Suppressor macrophage treated with lipopolysaccharide for 1 hour (primary cell): Measurements from ENCODE around the gene PCSK9.
A peak's percentile ranks its signal among the peaks of the same experiment; 100 is the strongest.
"Not testable (repeated sequence)": the region's sequence is repeated elsewhere in the genome, so short reads cannot be mapped to it uniquely, and the experiment has no call there.

Experiments
- DNase-seq, 3 donors: peaks; one replicate each; pipeline ENCODE4 v3.0.0-alpha.2; 2020 to 2022

Gene PCSK9

GRCh38 chr1:55010194-55010886, 29.0 kb upstream of the PCSK9 start:
- DNase-seq = no peak

DNA sequence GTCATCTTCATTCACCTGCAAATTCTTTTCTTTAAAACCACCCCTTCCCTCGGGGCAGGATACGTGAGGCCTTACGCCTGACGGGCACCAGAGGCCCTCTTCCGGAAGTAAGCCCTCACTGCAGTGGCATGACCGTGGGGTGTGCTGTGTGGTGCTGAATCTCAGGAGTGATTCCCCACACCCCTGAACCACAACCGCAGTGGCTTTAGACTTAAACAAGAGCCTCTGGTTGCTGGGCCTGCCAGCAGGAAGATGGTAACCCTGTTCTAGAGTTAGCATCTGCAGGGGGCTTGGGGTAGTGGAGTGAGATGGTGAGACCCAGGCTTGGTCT, 28.5 kb upstream of the PCSK9 start:
- no peak for DNase-seq

GRCh38 chr1:55012661-55013060, 26.7 kb upstream of the PCSK9 start:
- DNase-seq = no peak

- DNase-seq = no peak
Measured at GRCh38 chr1:55015123-55015522, 24.2 kb upstream of the PCSK9 start.

GRCh38 chr1:55015731-55016620, 23.4 kb upstream of the PCSK9 start:
- DNase-seq = no peak

DNA sequence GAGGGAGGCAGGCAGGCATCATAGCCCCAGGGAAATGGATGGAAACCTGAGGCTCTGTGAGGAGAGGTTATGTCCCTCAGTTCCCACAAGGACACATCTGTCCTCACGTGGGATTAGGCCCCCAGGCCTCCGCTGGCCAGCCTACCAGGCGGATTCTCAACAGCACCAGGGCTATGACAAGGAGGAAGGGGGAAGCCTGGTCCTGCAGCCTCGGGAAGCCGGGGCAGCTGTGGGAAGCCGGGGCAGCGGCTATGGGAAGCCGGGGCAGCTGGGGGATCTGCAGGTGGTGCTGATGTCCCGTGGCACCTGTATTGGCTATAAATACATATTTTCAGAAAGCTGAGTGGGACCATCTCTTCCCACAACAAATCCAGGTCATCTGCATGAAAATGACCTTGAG, 21.0 kb upstream of the PCSK9 start:
- DNase-seq = no peak

- peak; percentile 77 to 90 (median 84) for DNase-seq
Measured at GRCh38 chr1:55021942-55022546, 17.3 kb upstream of the PCSK9 start.

DNA sequence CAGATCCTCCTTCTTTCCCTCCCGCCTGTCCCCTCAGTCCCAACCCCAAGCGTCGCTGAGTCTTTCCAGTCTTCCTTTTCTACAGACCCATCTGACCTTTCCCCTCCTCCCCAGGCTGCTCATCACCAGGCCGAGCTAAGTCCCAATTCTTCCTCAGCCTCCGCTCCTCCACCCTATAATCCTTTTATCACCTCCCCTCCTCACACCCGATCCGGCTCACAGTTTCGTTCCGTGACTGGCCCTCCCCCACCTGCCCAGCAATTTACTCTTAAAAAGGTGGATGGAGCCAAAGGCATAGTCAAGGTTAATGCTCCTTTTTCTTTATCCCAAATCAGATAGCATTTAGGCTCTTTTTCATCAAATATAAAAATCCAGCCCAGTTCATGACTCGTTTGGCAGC, 15.2 kb upstream of the PCSK9 start:
- DNase-seq = not testable (repeated sequence)

DNA sequence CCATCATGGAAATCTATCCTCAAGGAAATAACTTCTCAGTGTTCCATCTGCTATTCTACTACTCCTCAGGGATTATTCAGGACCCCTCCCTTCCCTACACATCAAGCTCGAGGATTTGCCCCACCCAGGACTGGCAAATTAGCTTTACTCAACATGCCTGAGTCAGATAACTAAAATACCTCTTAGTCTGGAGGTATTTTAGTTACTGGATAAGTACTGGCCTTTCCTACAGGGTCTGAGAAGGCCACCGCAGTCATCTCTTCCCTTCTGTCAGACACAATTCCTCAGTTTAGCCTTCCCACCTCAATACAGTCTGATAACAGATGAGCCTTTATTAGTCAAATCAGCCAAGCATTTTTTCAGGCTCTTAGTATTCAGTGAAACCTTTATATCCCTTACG, 12.7 kb upstream of the PCSK9 start:
- not testable (repeated sequence) for DNase-seq

- DNase-seq = not testable (repeated sequence)
Measured at GRCh38 chr1:55031098-55031497, 8.2 kb upstream of the PCSK9 start.

DNA sequence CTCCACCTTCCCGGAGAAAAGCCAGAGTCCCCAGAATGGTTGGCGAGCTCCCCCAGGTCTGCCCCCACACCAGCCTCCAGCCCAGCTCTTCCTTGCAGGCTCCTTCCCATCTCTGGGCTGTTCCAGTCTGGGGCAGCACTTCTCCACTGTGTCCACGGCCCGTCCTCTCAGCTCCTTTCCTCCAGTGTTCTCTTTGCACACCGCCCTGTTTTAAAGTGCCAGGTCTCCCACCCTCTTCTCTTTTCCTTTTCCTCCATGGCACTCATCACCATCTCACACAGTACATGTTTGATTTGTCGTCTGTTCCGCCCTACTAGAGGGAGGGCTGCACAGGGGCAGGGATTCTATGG, 6.1 kb upstream of the PCSK9 start:
- no peak for DNase-seq

DNA sequence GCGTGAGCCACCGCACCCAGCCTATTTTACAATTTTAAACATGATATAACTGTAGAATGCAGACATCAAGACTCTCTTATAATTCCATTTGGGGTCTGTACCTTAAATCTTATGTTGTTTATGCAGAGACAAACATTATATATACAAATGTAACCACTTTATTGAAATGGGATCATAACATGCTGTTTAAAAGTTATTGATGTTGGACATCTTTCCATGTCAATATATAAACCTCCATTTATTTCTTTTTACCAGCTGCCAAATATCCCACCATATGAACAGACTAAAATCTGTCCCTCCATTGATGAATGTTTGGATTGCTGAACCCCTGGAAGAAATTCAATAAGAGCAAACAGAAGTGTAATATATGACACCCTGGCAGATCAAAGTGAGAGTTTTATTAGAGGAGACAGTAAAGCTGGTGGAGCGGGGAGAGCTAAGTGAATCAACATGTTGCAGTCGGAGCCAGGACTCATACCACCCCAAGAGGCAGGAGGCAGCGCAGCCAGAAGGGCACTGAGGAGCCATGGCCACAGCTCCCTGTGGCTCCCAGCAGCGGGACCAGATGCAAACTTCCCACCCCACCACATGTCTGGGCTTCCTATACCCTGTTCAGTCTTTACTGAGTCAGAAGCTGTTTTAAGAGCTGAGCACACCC, 4.7 kb upstream of the PCSK9 start:
- DNase-seq = no peak

- peak; percentile 41 to 57 (median 55) for DNase-seq
Measured at GRCh38 chr1:55035904-55036303, 3.4 kb upstream of the PCSK9 start.

- DNase-seq = no peak
Measured at GRCh38 chr1:55037733-55038551, 1.4 kb upstream of the PCSK9 start.

GRCh38 chr1:55038552-55038838, 853 bp upstream of the PCSK9 start:
- no peak for DNase-seq

- DNase-seq = no peak
Measured at GRCh38 chr1:55038974-55039341, 390 bp upstream of the PCSK9 start.

GRCh38 chr1:55040083-55040932, 960 bp downstream of the PCSK9 start:
- DNase-seq = no peak

- peak; percentile 27 to 37 (median 37) for DNase-seq
Measured at GRCh38 chr1:55040933-55041494, 1.7 kb downstream of the PCSK9 start.

GRCh38 chr1:55041613-55042012, 2.3 kb downstream of the PCSK9 start:
- DNase-seq = no peak

DNA sequence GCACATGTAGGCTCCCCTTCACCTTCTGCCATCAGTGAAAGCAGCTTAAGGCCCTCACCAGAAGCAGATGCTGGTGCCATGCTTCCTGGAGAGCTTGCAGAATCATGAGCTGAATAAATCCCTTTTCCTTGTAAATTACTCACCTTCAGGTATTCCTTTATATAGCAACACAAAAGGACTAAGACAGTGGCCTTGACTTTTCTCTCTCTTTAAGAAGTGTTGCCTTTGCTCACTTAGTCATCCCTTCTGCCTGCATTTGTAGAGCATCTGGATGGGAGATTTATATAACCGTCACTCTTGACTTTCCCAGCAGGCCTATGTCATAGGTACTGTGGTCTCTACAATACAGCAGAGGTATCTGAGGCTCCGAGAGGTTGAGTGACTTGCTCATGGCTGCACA, 3.7 kb downstream of the PCSK9 start:
- DNase-seq = no peak

GRCh38 chr1:55043726-55044125, 4.4 kb downstream of the PCSK9 start:
- no peak for DNase-seq
